ENCODE measurements around the gene ABHD12B. TPM values are rescaled to one million over a fixed set of nuclear protein-coding genes. Genes with fewer than 3 reads are reported as not detected.

ABHD12B gene
- not detected in 2 replicates for total RNA-seq (2014; rRNA removed; shearing (Covaris generic))

GRCh38 chr14:50871914-50872732 is at the start of gene ABHD12B:
TSS of gene ABHD12B (plus strand) at chr14:50872053. CDS start at chr14:50872175, 122 bp downstream.
- no peak for DNase-seq (ENCODE audit: low spot score)

- no peak for DNase-seq (ENCODE audit: low spot score)
These were observed 49.3 kb upstream of the ABHD12B start for GRCh38 chr14:50822501-50823042.

GRCh38 chr14:50823051-50823761 is 48.6 kb upstream of the ABHD12B start:
- DNase-seq (ENCODE audit: low spot score): no peak

GRCh38 chr14:50823762-50824636 is 47.9 kb upstream of the ABHD12B start:
- DNase-seq (ENCODE audit: low spot score): no peak

GRCh38 chr14:50825307-50825706 is 46.5 kb upstream of the ABHD12B start:
- DNase-seq (ENCODE audit: low spot score): no peak

- no peak for DNase-seq (ENCODE audit: low spot score)
These were observed 45.2 kb upstream of the ABHD12B start for GRCh38 chr14:50826681-50827080.

GRCh38 chr14:50828721-50829488 is 42.9 kb upstream of the ABHD12B start:
- DNase-seq (ENCODE audit: low spot score): no peak

GRCh38 chr14:50829489-50830043 is 42.3 kb upstream of the ABHD12B start:
- no peak for DNase-seq (ENCODE audit: low spot score)

GRCh38 chr14:50830044-50830931 is 41.6 kb upstream of the ABHD12B start:
- no peak for DNase-seq (ENCODE audit: low spot score)

GRCh38 chr14:50830932-50831725 is 40.7 kb upstream of the ABHD12B start, which contains the start of gene NIN:
TSS of gene NIN (minus strand) at chr14:50831162. CDS start at chr14:50822056, 9,106 bp downstream.
- no peak for DNase-seq (ENCODE audit: low spot score)

- no peak for DNase-seq (ENCODE audit: low spot score)
These were observed 40.1 kb upstream of the ABHD12B start for GRCh38 chr14:50831726-50832168.

- no peak for DNase-seq (ENCODE audit: low spot score)
These were observed 38.8 kb upstream of the ABHD12B start for GRCh38 chr14:50832935-50833630.

- DNase-seq (ENCODE audit: low spot score): no peak
These were observed 37.0 kb upstream of the ABHD12B start for GRCh38 chr14:50834802-50835276.

- no peak for DNase-seq (ENCODE audit: low spot score)
These were observed 36.6 kb upstream of the ABHD12B start for GRCh38 chr14:50835280-50835679.

- no peak for DNase-seq (ENCODE audit: low spot score)
These were observed 35.3 kb upstream of the ABHD12B start for GRCh38 chr14:50836515-50836914.

GRCh38 chr14:50837271-50837670 is 34.6 kb upstream of the ABHD12B start:
- no peak for DNase-seq (ENCODE audit: low spot score)

- DNase-seq (ENCODE audit: low spot score): no peak
These were observed 33.9 kb upstream of the ABHD12B start for GRCh38 chr14:50837850-50838470.
